HEK293T (cell line): ENCODE measurements around the gene CSDE1.

Experiments
- BHLHE40 ChIP-seq: fragments of 450-650 bp; IDR thresholded peaks from 2 replicates; pipeline ENCODE4 v1.6.1; 2016; ENCODE audit warnings: mild to moderate bottlenecking, moderate library complexity, borderline replicate concordance
- FOXA1 ChIP-seq: fragments of 450-650 bp; IDR thresholded peaks from 2 replicates; pipeline ENCODE4 v1.6.1; 2016; ENCODE audit warnings: mild to moderate bottlenecking
- FOXK2 ChIP-seq: fragments of 450-650 bp; IDR thresholded peaks from 2 replicates; pipeline ENCODE4 v1.6.1; 2016; ENCODE audit warnings: mild to moderate bottlenecking
- NFRKB ChIP-seq: fragments of 450-650 bp; IDR thresholded peaks from 2 replicates; pipeline ENCODE4 v1.6.1; 2016; ENCODE audit warnings: mild to moderate bottlenecking, moderate library complexity
- SUZ12 ChIP-seq: fragments of 450-650 bp; IDR thresholded peaks from 2 replicates; pipeline ENCODE4 v1.6.1; 2016; ENCODE audit warnings: mild to moderate bottlenecking

DNA sequence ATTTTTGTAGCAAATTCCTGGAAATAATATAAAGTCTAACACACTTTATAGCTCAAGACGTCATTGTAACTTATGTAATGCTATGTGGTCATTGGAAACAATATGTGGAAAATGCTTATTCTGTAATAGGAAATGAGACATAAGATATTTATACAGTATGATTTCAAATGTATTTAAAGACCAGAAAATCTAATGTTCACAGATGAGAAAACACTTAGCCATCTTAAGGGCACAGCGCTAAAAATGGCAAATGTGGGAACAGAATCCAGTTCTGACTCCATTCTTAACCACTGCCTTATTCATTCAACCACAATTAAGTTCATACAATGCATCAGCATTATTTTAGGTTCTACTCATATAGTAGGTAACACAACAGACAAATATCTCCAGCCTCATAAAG lies 12.5 kb downstream of the CSDE1 start:
- TF ChIP-seq BHLHE40 (no peak), FOXA1 (no peak), FOXK2 (no peak), SUZ12 (no peak), NFRKB (no peak)
